Liver (tissue), 9 donors: ENCODE data around the gene FAM83D. TPM values are rescaled to one million over a fixed set of nuclear protein-coding genes. Genes with fewer than 3 reads are reported as not detected.

Source experiments
- DNase-seq: peaks from one replicate; pipeline ENCODE4 v3.0.0-alpha.2; 2017; ENCODE audit warnings: low spot score
- H3K27ac ChIP-seq, 2 donors: one replicate each; pipeline ENCODE4 v1.7.0; 2013; ENCODE audit warnings: inconsistent platforms in 2 of 2, low read length in 2 of 2, control low read depth in 1 of 2, low read depth in 1 of 2, mild to moderate bottlenecking in 1 of 2
- H3K27me3 ChIP-seq, 4 donors: one replicate each; pipeline versions ENCODE4 v1.6.1 to v1.7.0; 2013; ENCODE audit warnings: low read length in 3 of 4, inconsistent platforms in 1 of 4, mild to moderate bottlenecking in 1 of 4, moderate library complexity in 1 of 4; ENCODE audit not compliant: control insufficient read depth in 4 of 4, insufficient read depth in 4 of 4
- H3K36me3 ChIP-seq, 4 donors: one replicate each; pipeline versions ENCODE4 v1.6.1 to v1.7.0; 2013; ENCODE audit warnings: low read length in 3 of 4, mild to moderate bottlenecking in 3 of 4, low read depth in 1 of 4, moderate library complexity in 1 of 4; ENCODE audit not compliant: control insufficient read depth in 4 of 4, insufficient read depth in 3 of 4
- H3K4me1 ChIP-seq, 4 donors: one replicate each; pipeline versions ENCODE4 v1.6.1 to v1.7.0; 2013; ENCODE audit warnings: low read length in 3 of 4, mild to moderate bottlenecking in 3 of 4, moderate library complexity in 1 of 4; ENCODE audit not compliant: control insufficient read depth in 4 of 4, insufficient read depth in 4 of 4
- H3K4me3 ChIP-seq, 3 donors: one replicate each; pipeline versions ENCODE4 v1.6.1 to v1.7.0; 2013; ENCODE audit warnings: low read length in 3 of 3, control low read depth in 1 of 3, low read depth in 1 of 3, mild to moderate bottlenecking in 1 of 3
- H3K9ac ChIP-seq, 2 donors: one replicate each; pipeline ENCODE4 v1.7.0; 2013; ENCODE audit warnings: low read length in 2 of 2, mild to moderate bottlenecking in 2 of 2, moderate library complexity in 2 of 2, control low read depth in 1 of 2, low read depth in 1 of 2
- H3K9me3 ChIP-seq, 4 donors: one replicate each; pipeline versions ENCODE4 v1.6.1 to v1.7.0; 2013; ENCODE audit warnings: low read length in 3 of 4; ENCODE audit not compliant: control insufficient read depth in 4 of 4
- EGR1 ChIP-seq, 2 donors: IDR thresholded peaks; 2 replicates each; pipeline ENCODE4 v1.6.1; 2016 to 2018; ENCODE audit warnings: antibody characterized with exemption in 2 of 2, low read depth in 2 of 2
- FOXA1 ChIP-seq: IDR thresholded peaks from 2 replicates; pipeline ENCODE4 v1.6.1; 2016; ENCODE audit warnings: antibody characterized with exemption
- GABPA ChIP-seq, 2 donors: IDR thresholded peaks in 1 of 2; conservative IDR thresholded peaks in 1 of 2; 2 replicates each; pipeline ENCODE4 v1.6.1; 2016; ENCODE audit warnings: antibody characterized with exemption in 2 of 2, mild to moderate bottlenecking in 1 of 2, moderate library complexity in 1 of 2
- HNF4A ChIP-seq, 2 donors: conservative IDR thresholded peaks; 2 replicates each; pipeline ENCODE4 v1.6.1; 2016; ENCODE audit warnings: antibody characterized with exemption in 2 of 2, mild to moderate bottlenecking in 2 of 2
- HNF4G ChIP-seq: IDR thresholded peaks from 2 replicates; pipeline ENCODE4 v1.6.1; 2016; ENCODE audit warnings: antibody characterized with exemption
- JUND ChIP-seq, 2 donors: IDR thresholded peaks; 2 replicates each; pipeline ENCODE4 v1.6.1; 2016; ENCODE audit warnings: antibody characterized with exemption in 2 of 2
- NR2F2 ChIP-seq: IDR thresholded peaks from 2 replicates; pipeline ENCODE4 v1.6.1; 2016; ENCODE audit warnings: antibody characterized with exemption
- RAD21 ChIP-seq, 2 donors: IDR thresholded peaks; 2 replicates each; pipeline ENCODE4 v1.6.1; 2016; ENCODE audit warnings: antibody characterized with exemption in 2 of 2, mild to moderate bottlenecking in 2 of 2
- SP1 ChIP-seq: IDR thresholded peaks from 2 replicates; pipeline ENCODE4 v1.6.1; 2018; ENCODE audit warnings: antibody characterized with exemption, mild to moderate bottlenecking
- TAF1 ChIP-seq: conservative IDR thresholded peaks from 2 replicates; pipeline ENCODE4 v1.6.1; 2016; ENCODE audit warnings: antibody characterized with exemption, mild to moderate bottlenecking
- YY1 ChIP-seq: IDR thresholded peaks from 2 replicates; pipeline ENCODE4 v1.6.1; 2016; ENCODE audit warnings: antibody characterized with exemption, mild to moderate bottlenecking
- WGBS: extraction: QIAGEN DNeasy Blood & Tissue Kit; methylation state at CpG from one replicate; pipeline ENCODE4 v1.1.7; 2013; 5-methylcytosine and 5-hydroxymethylcytosine counted together
- polyA plus RNA-seq, 2 donors: library from polyadenylated mRNA; stranded (reverse) in 1 of 2; unstranded in 1 of 2; fragments of 200-250 nt in 1 of 2; fragments of >200 nt in 1 of 2; fragmentation: Nextera tagmentation in 1 of 2; extraction: Ambion mirVana in 1 of 2; gene quantifications; one replicate each; pipeline versions ENCODE4 v1.2.1 to v1.2.3, GENCODE V29; 2013 to 2015
- total RNA-seq, 2 donors: library from RNA; depleted of rRNA; stranded (reverse); fragments of >200 nt; gene quantifications; one replicate each; pipeline ENCODE4 v1.2.3, GENCODE V29; 2014
- TF ChIP-seq, protein P1 (sequence below): IDR thresholded peaks from 2 replicates; pipeline ENCODE4 v1.6.1; 2016; ENCODE audit warnings: antibody characterized with exemption, mild to moderate bottlenecking
- TF ChIP-seq, protein P2 (sequence below): IDR thresholded peaks from 2 replicates; pipeline ENCODE4 v1.6.1; 2016; ENCODE audit warnings: antibody characterized with exemption
- TF ChIP-seq, protein P3 (sequence below): fragments of 150-350 bp; IDR thresholded peaks from 2 replicates; pipeline ENCODE4 v1.5.1; 2017; ENCODE audit warnings: improper control_type of control experiment, low read depth, low read length; ENCODE audit not compliant: missing input control
- donor health status: healthy.
- donor health status: healthy.
- donor health status: healthy.
- donor health status: healthy.
- donor health status: healthy.

Gene FAM83D
- total and polyA plus RNA-seq, 4 donors, result 1.1 to 28.2 (median 2.7) TPM

DNA sequence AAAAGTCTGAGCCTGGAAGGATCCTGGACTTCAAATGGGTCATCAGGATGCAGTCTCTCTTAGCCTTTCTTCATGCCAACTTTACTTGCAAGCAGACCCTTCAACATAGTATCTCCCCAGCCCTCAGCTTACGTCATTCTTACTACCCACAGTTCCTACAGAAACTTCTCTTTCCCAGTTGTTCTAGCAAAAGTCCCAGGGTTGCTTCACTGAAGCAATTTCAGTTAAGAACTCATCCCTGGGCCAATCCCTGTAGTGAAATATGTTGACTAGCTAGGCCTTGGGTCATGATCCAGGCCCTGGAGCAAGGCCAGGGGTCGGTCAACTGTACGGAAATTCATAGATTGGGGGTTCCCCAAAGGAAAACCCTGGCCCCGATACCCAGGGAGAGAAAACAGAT is 8.6 kb upstream of the FAM83D start:
- Histone ChIP-seq H3K9ac (no peak overlapping the region), H3K4me1 (peaks cover 0 to 17% (median 6%) of the 10 kb centered on the region in 4 donors), H3K4me3 (no peak overlapping the region), H3K27me3 (no peaks in the 10 kb centered on the region), H3K9me3 (no peaks in the 10 kb centered on the region), H3K27ac (peak overlapping the region; percentile 3 to 59), H3K36me3 (peaks cover 0 to 3% (median 0%) of the 10 kb centered on the region in 4 donors)
- TF ChIP-seq JUND (IDR thresholded peaks at IDR 0.05), result no peak
- TF ChIP-seq HNF4A (conservative IDR thresholded peaks at IDR 0.05), result peak in 1 of 2 donors; percentile 10
- no peak for TF ChIP-seq TAF1
- TF ChIP-seq, protein P1, sequence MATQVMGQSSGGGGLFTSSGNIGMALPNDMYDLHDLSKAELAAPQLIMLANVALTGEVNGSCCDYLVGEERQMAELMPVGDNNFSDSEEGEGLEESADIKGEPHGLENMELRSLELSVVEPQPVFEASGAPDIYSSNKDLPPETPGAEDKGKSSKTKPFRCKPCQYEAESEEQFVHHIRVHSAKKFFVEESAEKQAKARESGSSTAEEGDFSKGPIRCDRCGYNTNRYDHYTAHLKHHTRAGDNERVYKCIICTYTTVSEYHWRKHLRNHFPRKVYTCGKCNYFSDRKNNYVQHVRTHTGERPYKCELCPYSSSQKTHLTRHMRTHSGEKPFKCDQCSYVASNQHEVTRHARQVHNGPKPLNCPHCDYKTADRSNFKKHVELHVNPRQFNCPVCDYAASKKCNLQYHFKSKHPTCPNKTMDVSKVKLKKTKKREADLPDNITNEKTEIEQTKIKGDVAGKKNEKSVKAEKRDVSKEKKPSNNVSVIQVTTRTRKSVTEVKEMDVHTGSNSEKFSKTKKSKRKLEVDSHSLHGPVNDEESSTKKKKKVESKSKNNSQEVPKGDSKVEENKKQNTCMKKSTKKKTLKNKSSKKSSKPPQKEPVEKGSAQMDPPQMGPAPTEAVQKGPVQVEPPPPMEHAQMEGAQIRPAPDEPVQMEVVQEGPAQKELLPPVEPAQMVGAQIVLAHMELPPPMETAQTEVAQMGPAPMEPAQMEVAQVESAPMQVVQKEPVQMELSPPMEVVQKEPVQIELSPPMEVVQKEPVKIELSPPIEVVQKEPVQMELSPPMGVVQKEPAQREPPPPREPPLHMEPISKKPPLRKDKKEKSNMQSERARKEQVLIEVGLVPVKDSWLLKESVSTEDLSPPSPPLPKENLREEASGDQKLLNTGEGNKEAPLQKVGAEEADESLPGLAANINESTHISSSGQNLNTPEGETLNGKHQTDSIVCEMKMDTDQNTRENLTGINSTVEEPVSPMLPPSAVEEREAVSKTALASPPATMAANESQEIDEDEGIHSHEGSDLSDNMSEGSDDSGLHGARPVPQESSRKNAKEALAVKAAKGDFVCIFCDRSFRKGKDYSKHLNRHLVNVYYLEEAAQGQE, result no peak
- TF ChIP-seq SP1, result peak; percentile 24
- TF ChIP-seq NR2F2, result no peak
- no peak for TF ChIP-seq RAD21 (IDR thresholded peaks at IDR 0.05)
- no peak for DNase-seq
- 31% methylated on average over 4 of the region's 4 CpGs for WGBS

DNA sequence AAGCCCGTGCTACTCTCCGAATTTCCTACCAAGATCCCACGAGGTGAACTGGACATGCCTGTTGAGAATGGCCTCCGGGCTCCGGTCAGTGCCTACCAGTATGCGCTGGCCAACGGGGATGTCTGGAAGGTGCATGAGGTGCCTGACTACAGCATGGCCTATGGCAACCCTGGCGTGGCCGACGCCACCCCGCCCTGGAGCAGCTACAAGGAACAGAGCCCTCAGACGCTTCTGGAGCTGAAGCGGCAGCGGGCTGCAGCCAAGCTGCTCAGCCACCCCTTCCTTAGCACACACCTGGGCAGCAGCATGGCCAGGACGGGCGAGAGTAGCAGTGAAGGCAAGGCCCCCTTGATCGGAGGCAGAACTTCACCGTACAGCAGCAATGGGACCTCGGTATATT is 8.0 kb upstream of the FAM83D start:
- 92% methylated on average over 19 of the region's 19 CpGs for WGBS
- no peak overlapping the region for H3K4me3 ChIP-seq
- H3K36me3 ChIP-seq, result peaks cover 0 to 3% (median 0%) of the 10 kb centered on the region in 4 donors
- peaks cover 0 to 17% (median 6%) of the 10 kb centered on the region in 4 donors for H3K4me1 ChIP-seq
- no peaks in the 10 kb centered on the region for H3K27me3 ChIP-seq
- no peak overlapping the region for H3K27ac ChIP-seq
- DNase-seq, result no peak
- no peak for TF ChIP-seq GABPA (IDR thresholded peaks at IDR 0.05 in 1 of 2, conservative IDR thresholded peaks at IDR 0.05 in 1 of 2)
- TF ChIP-seq NR2F2, result no peak
- no peak for TF ChIP-seq YY1
- TF ChIP-seq RAD21 (IDR thresholded peaks at IDR 0.05), result no peak
- no peak for TF ChIP-seq EGR1 (IDR thresholded peaks at IDR 0.05; ENCODE audit: low read depth in 2 of 2)
- TF ChIP-seq, protein P2, sequence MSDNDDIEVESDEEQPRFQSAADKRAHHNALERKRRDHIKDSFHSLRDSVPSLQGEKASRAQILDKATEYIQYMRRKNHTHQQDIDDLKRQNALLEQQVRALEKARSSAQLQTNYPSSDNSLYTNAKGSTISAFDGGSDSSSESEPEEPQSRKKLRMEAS, result no peak
- no peak overlapping the region for H3K9ac ChIP-seq
- H3K9me3 ChIP-seq, result no peaks in the 10 kb centered on the region

DNA sequence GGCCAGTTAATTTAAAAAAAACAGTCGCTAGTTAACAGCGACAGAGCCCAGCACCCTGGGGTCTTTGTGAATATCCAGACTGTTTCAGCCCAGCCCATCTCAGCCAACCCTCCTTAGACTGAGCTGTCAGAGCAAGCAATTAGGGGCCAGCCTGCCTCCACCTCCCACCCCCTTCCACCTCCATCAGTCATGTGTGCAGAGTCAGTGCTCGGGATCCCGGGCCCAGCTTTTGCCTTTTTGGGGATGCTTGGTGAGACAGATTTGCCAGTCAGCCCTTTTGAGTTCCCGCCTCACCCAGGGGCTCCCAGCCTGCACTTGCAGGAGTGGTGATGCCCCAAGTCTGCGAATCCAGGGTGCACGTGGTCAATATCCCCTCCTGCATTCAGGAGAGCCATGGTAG is 6.5 kb upstream of the FAM83D start:
- 93% methylated on average over 7 of the region's 7 CpGs for WGBS
- peaks cover 0 to 3% (median 0%) of the 10 kb centered on the region in 4 donors for H3K36me3 ChIP-seq

More for the DNA sequence above, 6.5 kb upstream of the FAM83D start:
- Histone ChIP-seq H3K9ac (no peak overlapping the region), H3K27me3 (no peaks in the 10 kb centered on the region), H3K4me3 (no peak overlapping the region), H3K4me1 (peaks cover 0 to 8% (median 1%) of the 10 kb centered on the region in 4 donors), H3K9me3 (no peaks in the 10 kb centered on the region), H3K27ac (no peak overlapping the region)
- TF ChIP-seq YY1, result no peak
- TF ChIP-seq FOXA1, result no peak
- TF ChIP-seq HNF4G, result no peak
- TF ChIP-seq, protein P1, result no peak
- no peak for TF ChIP-seq JUND (IDR thresholded peaks at IDR 0.05)
- TF ChIP-seq, protein P3, sequence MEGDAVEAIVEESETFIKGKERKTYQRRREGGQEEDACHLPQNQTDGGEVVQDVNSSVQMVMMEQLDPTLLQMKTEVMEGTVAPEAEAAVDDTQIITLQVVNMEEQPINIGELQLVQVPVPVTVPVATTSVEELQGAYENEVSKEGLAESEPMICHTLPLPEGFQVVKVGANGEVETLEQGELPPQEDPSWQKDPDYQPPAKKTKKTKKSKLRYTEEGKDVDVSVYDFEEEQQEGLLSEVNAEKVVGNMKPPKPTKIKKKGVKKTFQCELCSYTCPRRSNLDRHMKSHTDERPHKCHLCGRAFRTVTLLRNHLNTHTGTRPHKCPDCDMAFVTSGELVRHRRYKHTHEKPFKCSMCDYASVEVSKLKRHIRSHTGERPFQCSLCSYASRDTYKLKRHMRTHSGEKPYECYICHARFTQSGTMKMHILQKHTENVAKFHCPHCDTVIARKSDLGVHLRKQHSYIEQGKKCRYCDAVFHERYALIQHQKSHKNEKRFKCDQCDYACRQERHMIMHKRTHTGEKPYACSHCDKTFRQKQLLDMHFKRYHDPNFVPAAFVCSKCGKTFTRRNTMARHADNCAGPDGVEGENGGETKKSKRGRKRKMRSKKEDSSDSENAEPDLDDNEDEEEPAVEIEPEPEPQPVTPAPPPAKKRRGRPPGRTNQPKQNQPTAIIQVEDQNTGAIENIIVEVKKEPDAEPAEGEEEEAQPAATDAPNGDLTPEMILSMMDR, result no peak
- DNase-seq, result no peak
